Upper lobe of right lung (tissue), 1 donor: ENCODE results near the gene TMEM132A. TPM values are rescaled to one million over a fixed set of nuclear protein-coding genes. Genes with fewer than 3 reads are reported as not detected.

Experiments used
- ATAC-seq: fragments of 200-7000 bp; cut with Tn5 transposase; one replicate; pipeline ENCODE4 v1.9.1; 2020; ENCODE audit warnings: mild to moderate bottlenecking, moderate library complexity
- DNase-seq: peaks from one replicate; pipeline ENCODE4 v3.0.0-alpha.2; 2020
- H3K27ac ChIP-seq: fragments of 200-600 bp; one replicate; pipeline ENCODE4 v1.8.0; 2022
- H3K27me3 ChIP-seq: fragments of 200-600 bp; one replicate; pipeline ENCODE4 v1.8.0; 2022; ENCODE audit warnings: mild to moderate bottlenecking
- H3K36me3 ChIP-seq: fragments of 200-600 bp; one replicate; pipeline ENCODE4 v1.8.0; 2022
- H3K4me1 ChIP-seq: fragments of 200-600 bp; one replicate; pipeline ENCODE4 v1.8.0; 2022
- H3K4me3 ChIP-seq: fragments of 200-600 bp; one replicate; pipeline ENCODE4 v1.8.0; 2022; ENCODE audit warnings: mild to moderate bottlenecking
- H3K9me3 ChIP-seq: fragments of 200-600 bp; one replicate; pipeline ENCODE4 v1.8.0; 2022
- CTCF ChIP-seq: fragments of 200-600 bp; IDR thresholded peaks from one replicate; pipeline ENCODE4 v1.8.0; 2022; ENCODE audit warnings: antibody characterized with exemption
- intact Hi-C: fragments of 100-400 bp; cut with DNase I; formaldehyde crosslinking; loops from one replicate; pipeline ENCODE4 v1.11.0; 2022
- total RNA-seq: library from RNA; stranded (reverse); fragmentation: NEBNext Ultra II Directional; extraction: Animal tissue kit (Norgen Biotek cat#: 25700); gene quantifications from one replicate; pipeline ENCODE4 v1.2.1, GENCODE V29; 2021
- donor health status: DM: no; HTN: yes; CAD: no; lungs with severe emphysema.

The TMEM132A gene
- total RNA-seq, 1 donor from 2014 or later, result 18.4 TPM

GRCh38 chr11:60879104-60879503 is 45.2 kb upstream of the TMEM132A start:
- no peaks in the 10 kb centered on the region for H3K4me1 ChIP-seq
- H3K36me3 ChIP-seq, result no peaks in the 10 kb centered on the region
- no peaks in the 10 kb centered on the region for H3K27me3 ChIP-seq
- H3K27ac ChIP-seq, result no peak overlapping the region
- H3K4me3 ChIP-seq, result no peak overlapping the region
- ATAC-seq (no peak), DNase-seq (no peak)
- no peak for TF ChIP-seq CTCF
- intact Hi-C loops, result no loop called here
- no peaks in the 10 kb centered on the region for H3K9me3 ChIP-seq

- Histone ChIP-seq H3K9me3 (no peaks in the 10 kb centered on the region), H3K27ac (no peak overlapping the region), H3K36me3 (no peaks in the 10 kb centered on the region), H3K4me1 (no peaks in the 10 kb centered on the region), H3K4me3 (no peak overlapping the region), H3K27me3 (no peaks in the 10 kb centered on the region)
- DNase-seq (no peak), ATAC-seq (no peak)
- no peak for TF ChIP-seq CTCF
- intact Hi-C loops, result no loop called here
Measured at GRCh38 chr11:60879971-60880588, 44.2 kb upstream of the TMEM132A start.

GRCh38 chr11:60880643-60881282 is 43.5 kb upstream of the TMEM132A start:
- Histone ChIP-seq H3K27ac (no peak overlapping the region), H3K4me1 (no peaks in the 10 kb centered on the region), H3K4me3 (no peak overlapping the region), H3K36me3 (no peaks in the 10 kb centered on the region), H3K27me3 (no peaks in the 10 kb centered on the region), H3K9me3 (no peaks in the 10 kb centered on the region)
- ATAC-seq (no peak), DNase-seq (no peak)
- intact Hi-C loops, result no loop called here
- TF ChIP-seq CTCF, result no peak

GRCh38 chr11:60887556-60887955 is 36.7 kb upstream of the TMEM132A start:
- Histone ChIP-seq H3K4me3 (no peak overlapping the region), H3K9me3 (no peaks in the 10 kb centered on the region), H3K27me3 (no peaks in the 10 kb centered on the region), H3K36me3 (peaks cover 6% of the 10 kb centered on the region), H3K27ac (no peak overlapping the region), H3K4me1 (peaks cover 6% of the 10 kb centered on the region)
- ATAC-seq, result peak; percentile 88
- intact Hi-C loops, result no loop called here
- TF ChIP-seq CTCF, result peak; percentile 44
- no peak for DNase-seq

GRCh38 chr11:60889869-60890311 is 34.4 kb upstream of the TMEM132A start:
- TF ChIP-seq CTCF, result no peak
- H3K9me3 ChIP-seq, result no peaks in the 10 kb centered on the region
- no peak for DNase-seq
- H3K4me3 ChIP-seq, result no peak overlapping the region
- no peaks in the 10 kb centered on the region for H3K27me3 ChIP-seq
- no peak for ATAC-seq
- H3K27ac ChIP-seq, result no peak overlapping the region
- peaks cover 29% of the 10 kb centered on the region for H3K36me3 ChIP-seq
- intact Hi-C loops, result no loop called here
- H3K4me1 ChIP-seq, result peaks cover 6% of the 10 kb centered on the region
